Uterus (tissue), 2 donors: ENCODE results near the gene APOA5.

ENCODE experiments used
- CTCF ChIP-seq, 4 experiments: fragments of 200-600 bp in 2 of 4; fragments of 450-650 bp in 2 of 4; sonication (generic) in 2 of 4; IDR thresholded peaks; one replicate each; pipeline ENCODE4 v1.5.1; 2016 to 2019; ENCODE audit warnings: antibody characterized with exemption in 4 of 4, mild to moderate bottlenecking in 2 of 4, moderate library complexity in 1 of 4
- POLR2A ChIP-seq, 2 donors: fragments of 450-650 bp; IDR thresholded peaks; one replicate each; pipeline ENCODE4 v1.6.1; 2016; ENCODE audit warnings: antibody characterized with exemption in 2 of 2, mild to moderate bottlenecking in 1 of 2, moderate library complexity in 1 of 2

- TF ChIP-seq POLR2A (IDR thresholded peaks at IDR 0.05): no peak
- TF ChIP-seq CTCF (IDR thresholded peaks at IDR 0.05): no peak
Observed at GRCh38 chr11:116837231-116838091, 45.8 kb upstream of the APOA5 start, which contains the start of gene APOA1.
